Measurements from ENCODE around the gene PLPP3.

- TF ChIP-seq POLR2AphosphoS5 (IDR thresholded peaks at IDR 0.05), result no peak
- no peak for TF ChIP-seq CTCF (IDR thresholded peaks at IDR 0.05)
These were observed 59.3 kb downstream of the PLPP3 start for GRCh38 chr1:56520016-56520601.
